ENCODE results near the gene NFASC.

The NFASC gene

GRCh38 chr1:204870160-204870912, at the start of gene NFASC:
Gene NFASC, plus strand, starts transcription at chr1:204870862. Its CDS starts 73,454 bp downstream, at chr1:204944316.
- DNase-seq (ENCODE audit: low read depth): no peak

GRCh38 chr1:204821476-204821875, 49.2 kb upstream of the NFASC start:
- DNase-seq (ENCODE audit: low read depth): no peak

DNA sequence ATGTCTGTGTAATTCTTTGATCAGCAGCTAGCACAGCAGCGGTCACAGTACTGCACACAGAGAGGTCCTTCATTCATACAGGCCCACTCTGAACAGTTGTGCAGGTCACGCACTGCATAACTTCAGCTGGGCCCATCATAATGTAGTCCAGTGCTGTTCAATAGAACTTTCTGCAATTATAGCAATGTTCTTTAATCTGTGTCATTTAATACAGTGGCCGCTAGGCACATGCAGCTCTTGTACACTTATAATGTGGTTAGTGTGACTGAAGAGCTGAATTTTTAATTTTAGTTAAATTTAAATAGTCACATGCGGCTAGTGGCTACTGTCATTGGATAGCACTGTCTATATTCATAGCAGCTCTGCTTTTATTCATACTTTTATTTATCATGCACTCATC, 48.7 kb upstream of the NFASC start:
- DNase-seq (ENCODE audit: low read depth): no peak

DNA sequence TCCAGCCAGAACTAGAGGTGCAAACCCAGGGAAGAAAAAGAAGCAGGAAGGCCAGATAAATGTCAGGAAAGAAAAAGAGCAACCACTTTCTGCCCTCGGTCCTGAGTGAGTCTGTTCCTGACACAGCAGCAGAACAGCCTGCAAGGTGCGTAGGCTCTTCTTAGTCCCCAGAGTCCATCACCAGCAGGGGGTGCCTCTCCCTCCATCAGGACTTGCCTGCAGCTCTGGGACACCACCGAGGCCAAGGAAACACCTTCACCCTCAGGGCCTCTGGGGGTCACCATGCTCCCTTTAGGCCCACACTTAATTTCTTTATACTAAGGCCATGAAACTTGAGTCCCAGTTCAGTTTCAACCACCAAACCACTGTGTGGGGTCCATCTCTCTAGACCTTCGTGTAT, 43.7 kb upstream of the NFASC start:
- no peak for DNase-seq (ENCODE audit: low read depth)

GRCh38 chr1:204828352-204828850, 42.3 kb upstream of the NFASC start:
- DNase-seq (ENCODE audit: low read depth): no peak

GRCh38 chr1:204829133-204829825, 41.4 kb upstream of the NFASC start:
- DNase-seq (ENCODE audit: low read depth): no peak

DNA sequence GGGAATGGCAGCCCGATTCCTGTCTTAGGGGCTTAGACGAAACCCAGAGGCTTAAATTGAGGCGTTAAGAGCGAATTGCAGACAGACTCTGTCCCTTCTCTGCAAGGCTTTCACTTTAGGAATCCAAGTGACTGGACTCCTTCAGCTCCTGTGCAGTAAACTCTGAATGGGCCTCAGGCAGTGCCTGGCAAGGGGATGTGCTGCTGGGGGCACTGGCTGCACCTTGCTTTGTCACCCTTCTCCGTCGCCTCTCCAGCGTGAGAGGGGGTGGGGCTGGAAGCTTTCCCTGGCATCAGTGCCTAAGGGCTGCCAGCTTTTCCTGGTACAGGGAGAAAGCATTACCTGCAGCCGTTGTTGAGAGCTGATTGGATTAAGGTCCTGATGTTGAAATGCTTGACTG, 39.9 kb upstream of the NFASC start:
- DNase-seq (ENCODE audit: low read depth): no peak

DNA sequence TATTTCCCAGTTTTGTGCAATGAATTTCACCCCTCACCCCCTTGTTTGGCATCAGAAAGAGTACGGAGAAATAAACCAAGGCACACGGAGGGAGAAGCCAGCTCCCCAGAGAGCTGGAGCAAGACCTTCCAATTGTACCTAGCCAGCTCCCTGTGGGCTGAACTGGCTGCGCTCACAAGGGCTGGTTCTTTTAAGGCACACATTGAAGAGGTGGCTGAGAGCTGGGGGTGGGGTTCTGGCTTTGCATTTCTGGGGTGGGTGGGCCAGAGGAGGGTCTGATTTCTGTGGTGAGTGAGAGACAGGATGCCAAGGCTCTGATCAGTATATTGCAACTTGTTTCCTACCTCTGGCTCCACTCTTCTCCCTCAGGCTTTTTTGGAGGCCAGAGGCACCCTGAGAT, 39.5 kb upstream of the NFASC start:
- no peak for DNase-seq (ENCODE audit: low read depth)

GRCh38 chr1:204834336-204834735, 36.3 kb upstream of the NFASC start:
- no peak for DNase-seq (ENCODE audit: low read depth)

GRCh38 chr1:204834752-204835151, 35.9 kb upstream of the NFASC start:
- no peak for DNase-seq (ENCODE audit: low read depth)

DNA sequence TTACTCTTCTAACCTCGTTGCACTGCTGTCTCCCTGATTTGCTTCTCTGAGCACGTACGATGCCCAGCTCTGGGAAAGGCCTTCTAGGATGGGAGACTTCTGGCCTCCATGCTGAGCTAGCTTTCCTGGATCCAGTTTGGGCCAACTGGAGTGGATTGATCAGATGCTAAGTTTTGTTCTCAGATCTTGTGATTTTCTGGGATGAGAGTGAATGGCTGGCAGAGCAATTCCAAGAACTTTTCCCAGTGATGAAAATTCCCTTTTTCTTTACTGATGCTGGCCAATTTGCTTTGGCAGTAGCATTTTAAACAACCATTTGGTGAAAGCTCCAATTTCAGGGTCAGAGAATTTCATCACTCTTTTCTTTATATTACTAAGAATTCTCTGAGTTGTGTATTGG, 34.9 kb upstream of the NFASC start:
- DNase-seq (ENCODE audit: low read depth): no peak

DNA sequence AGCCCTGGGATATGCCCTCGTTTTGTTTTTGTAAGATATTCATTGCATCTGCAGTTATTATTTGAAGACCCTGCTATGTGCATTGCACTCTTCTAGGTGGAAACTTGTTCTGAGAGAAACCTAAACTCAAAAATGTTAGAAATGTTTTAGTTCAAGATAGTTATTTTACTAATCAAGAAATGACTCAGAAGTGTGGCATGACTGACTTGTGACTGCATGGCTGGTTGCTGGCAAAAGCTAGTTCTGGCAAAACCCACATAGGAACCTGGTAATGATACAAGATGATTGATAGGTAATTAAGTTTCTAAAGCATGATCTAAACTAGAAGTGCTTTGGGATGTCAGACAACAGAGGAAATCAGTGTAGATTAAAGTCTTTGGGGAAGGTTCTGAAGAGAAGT, 33.8 kb upstream of the NFASC start:
- no peak for DNase-seq (ENCODE audit: low read depth)

GRCh38 chr1:204837440-204838084, 33.1 kb upstream of the NFASC start:
- peak; percentile 6 for DNase-seq (ENCODE audit: low read depth)

DNA sequence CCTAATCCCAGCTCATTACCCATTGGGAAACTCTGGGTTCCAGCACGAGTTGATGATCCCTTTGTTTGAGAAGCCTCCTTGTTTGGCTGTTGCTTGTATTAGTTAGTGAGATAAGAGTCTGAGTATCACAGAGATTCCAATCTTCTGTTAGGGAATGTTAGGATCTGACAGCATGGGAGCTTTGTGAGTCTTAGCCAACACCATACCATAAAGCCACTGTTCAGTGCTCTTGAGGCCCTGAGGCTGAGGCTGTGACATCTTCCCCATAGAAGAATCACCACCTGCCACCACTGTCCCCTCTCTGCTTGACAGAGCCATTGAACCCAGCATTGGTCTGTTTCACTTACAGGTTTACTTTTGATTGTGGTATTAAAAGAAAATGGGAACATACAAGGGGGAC, 29.3 kb upstream of the NFASC start:
- no peak for DNase-seq (ENCODE audit: low read depth)

DNA sequence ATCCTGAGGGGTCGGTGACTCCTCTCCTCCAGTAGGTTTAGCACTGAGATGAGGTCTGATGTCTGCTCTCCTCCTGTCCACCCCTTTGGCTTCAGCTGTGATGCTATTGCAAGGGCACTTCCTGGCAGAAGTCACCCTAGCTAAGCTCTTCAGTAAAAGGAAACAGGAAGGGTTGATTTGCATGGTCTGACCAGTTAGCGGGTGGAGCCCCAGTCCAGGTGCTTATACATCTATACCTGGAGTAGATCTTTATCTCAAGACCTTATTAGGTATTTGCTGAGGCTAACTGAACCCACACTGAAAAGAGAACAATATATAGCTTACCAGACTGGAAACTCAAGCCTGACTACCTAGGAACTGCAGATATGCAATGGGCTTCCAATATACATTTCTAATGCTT, 28.9 kb upstream of the NFASC start:
- no peak for DNase-seq (ENCODE audit: low read depth)

- no peak for DNase-seq (ENCODE audit: low read depth)
These were observed 28.3 kb upstream of the NFASC start for GRCh38 chr1:204842369-204842768.

- DNase-seq (ENCODE audit: low read depth): no peak
These were observed 27.8 kb upstream of the NFASC start for GRCh38 chr1:204842892-204843291.

DNA sequence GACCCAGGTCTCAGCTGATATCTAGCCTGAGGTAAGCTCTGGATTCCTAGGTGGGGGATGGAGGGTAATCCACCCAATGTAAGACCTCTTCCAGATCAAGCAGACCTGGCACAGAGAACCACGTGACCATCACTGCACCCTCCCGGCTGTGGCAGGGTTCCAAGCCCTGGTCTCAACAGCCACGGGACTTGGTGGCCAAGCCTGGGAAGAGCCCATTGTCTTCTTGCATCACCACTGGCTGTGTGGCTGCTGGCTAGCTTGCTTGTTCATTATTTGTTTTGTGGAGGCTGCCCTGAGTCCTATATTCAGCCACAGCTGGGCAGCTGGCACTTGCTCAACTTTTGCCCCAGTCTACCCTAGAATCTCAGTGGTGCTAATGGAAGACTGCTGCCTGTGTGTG, 24.1 kb upstream of the NFASC start:
- DNase-seq (ENCODE audit: low read depth): no peak

DNA sequence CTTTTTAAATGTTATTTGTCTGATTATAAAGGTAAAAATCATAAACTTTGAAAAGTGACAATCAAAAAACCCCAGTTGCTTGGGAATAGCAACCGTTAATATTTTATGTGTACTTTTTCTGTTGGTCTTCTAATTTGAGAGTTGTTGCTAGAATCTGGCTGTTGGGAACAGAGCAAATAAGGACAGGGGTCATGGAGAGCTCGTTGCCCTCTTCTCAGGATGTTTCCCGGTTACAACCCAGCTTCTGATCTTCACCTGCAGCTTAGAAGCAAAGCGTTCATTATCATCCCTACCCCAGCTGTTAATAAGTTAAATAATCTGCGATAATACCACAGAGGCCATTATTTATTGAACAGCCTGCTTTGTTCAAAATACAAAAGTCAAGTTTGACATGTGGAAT, 22.1 kb upstream of the NFASC start:
- no peak for DNase-seq (ENCODE audit: low read depth)

DNA sequence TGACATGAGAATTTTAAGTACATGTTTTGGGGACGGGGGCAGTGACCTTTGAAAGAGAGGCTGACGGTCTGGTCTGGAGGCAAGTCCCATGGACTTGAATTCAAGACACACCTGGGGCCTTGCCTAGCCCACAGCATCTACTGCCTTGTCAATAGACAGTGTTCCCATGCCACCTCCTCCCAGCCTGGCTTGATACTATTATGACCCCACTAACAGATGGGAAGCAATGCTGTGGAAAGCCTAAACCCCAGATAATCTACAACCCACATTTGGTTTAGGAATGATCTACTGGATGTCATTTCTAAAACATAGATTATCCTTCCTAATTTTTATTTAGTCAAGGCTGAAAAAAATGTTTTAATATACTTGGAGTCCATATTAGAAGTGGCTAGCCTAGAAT, 17.8 kb upstream of the NFASC start:
- no peak for DNase-seq (ENCODE audit: low read depth)

DNA sequence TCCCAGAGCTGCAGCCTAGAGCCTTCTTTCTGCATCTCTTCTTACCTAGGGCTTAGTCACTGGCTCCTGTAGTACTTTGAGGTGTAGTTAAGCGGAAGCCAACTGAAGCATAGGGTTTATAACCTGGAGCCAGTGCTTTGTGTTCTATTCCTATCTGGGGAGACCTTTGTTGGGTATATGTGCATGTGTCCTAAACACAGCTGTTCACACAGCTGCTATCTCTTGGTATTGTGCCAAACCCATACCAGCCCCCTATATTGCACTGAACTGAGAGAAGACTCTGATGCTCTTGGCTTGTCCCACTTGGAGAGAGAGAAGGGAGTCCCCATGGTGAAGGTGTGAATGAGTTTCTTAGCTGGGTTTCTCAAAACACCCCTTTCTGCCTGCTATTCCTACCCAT, 17.2 kb upstream of the NFASC start:
- DNase-seq (ENCODE audit: low read depth): no peak

- no peak for DNase-seq (ENCODE audit: low read depth)
These were observed 16.4 kb upstream of the NFASC start for GRCh38 chr1:204854286-204854685.

DNA sequence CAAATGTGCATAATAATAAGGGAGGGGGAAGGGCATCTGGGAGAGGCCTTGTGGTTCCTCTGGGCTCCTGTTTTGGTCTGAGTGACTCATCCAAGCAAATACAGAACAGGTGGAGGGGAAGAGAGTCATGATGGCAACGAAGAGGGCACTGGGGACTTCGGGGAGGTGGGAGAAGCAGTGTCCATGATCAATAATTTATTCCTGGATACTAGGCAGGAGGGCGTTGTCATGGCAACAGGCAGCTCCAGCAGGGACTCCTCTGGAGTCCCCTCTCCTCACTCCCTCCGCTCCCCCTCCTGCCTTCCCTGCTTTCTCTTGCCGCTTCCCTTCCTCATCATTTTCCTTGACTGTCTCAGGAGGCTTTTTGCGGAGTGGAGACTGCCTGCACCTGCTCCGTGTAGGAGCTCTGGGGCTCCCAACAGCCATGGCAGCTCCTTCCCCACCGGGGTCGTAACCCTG, 12.3 kb upstream of the NFASC start:
- no peak for DNase-seq (ENCODE audit: low read depth)
